ENCODE data around the gene HPCA.

HPCA gene

DNA sequence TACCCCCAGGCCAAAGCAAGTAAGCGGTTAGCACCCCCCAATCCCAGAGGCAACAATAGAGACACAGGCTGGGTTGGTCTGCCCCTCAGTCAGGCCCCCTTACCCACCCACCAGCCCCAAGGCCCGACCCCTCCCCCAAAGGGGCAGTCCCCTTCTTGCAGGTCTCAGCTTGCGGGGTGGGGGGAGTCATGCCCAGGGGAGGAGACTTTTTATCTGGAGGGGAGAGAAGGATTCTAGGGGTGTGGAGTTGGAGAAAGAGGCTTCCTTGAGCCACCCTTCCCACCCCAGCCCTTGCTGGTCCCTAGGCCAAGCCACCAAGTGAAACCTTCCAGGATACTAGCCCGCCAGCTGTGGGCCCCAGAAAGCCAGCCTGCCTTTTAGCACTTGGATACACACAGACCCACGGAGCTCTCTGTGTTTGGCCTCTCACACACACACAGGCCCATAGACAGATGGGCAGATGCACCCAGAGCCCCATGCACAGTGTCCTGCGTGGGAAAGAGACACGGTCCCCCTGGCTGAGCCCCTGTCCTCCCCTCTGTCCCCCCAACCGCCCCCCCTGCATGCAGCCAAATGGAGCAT, 7.8 kb downstream of the HPCA start:
- POLR2A ChIA-PET: no interaction called here
- H3K4me3 ChIP-seq (ENCODE audit: low read depth, low read length): no peak overlapping the region
- TF ChIP-seq, protein P1, sequence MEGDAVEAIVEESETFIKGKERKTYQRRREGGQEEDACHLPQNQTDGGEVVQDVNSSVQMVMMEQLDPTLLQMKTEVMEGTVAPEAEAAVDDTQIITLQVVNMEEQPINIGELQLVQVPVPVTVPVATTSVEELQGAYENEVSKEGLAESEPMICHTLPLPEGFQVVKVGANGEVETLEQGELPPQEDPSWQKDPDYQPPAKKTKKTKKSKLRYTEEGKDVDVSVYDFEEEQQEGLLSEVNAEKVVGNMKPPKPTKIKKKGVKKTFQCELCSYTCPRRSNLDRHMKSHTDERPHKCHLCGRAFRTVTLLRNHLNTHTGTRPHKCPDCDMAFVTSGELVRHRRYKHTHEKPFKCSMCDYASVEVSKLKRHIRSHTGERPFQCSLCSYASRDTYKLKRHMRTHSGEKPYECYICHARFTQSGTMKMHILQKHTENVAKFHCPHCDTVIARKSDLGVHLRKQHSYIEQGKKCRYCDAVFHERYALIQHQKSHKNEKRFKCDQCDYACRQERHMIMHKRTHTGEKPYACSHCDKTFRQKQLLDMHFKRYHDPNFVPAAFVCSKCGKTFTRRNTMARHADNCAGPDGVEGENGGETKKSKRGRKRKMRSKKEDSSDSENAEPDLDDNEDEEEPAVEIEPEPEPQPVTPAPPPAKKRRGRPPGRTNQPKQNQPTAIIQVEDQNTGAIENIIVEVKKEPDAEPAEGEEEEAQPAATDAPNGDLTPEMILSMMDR (IDR thresholded peaks at IDR 0.05; ENCODE audit: insufficient read depth, low read length, missing control alignments): no peak
- CTCF ChIA-PET: interaction anchor here (0.6 to 11.7 kb wide), 8 partner anchors 9 to 192 kb away, joined by 3 to 179 read pairs (median 5); partner anchors contain the start of gene FNDC5
- no peak for DNase-seq (ENCODE audit: low read depth, low spot score)

DNA sequence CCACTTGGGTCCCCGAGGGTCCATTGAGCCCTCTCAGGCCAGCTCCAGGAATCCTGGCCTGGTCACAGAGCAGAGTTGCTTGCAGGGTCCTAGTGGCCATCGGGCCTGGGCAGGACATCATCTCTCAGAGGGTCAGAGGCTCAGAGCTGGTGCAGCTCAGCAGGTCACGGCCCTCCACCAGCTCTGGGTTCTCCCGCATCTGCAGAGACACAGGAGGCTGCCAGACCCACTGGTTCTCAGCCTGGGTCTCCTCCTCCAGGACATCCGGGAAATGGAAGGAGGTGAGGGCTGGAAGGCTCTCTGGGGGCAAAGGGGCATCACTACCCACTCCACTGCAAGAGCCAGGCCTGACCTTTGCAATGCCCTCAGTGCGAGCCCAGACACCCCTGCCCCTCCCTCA, 8.4 kb downstream of the HPCA start:
- CTCF ChIA-PET: interaction anchor here (0.6 to 11.7 kb wide), 6 partner anchors 10 to 192 kb away, joined by 3 to 179 read pairs (median 5); partner anchors contain the start of gene FNDC5
- POLR2A ChIA-PET: no interaction called here
- TF ChIP-seq, protein P1 (IDR thresholded peaks at IDR 0.05; ENCODE audit: insufficient read depth, low read length, missing control alignments): no peak
- DNase-seq (ENCODE audit: low read depth, low spot score): no peak
- H3K4me3 ChIP-seq (ENCODE audit: low read depth, low read length): no peak overlapping the region

DNA sequence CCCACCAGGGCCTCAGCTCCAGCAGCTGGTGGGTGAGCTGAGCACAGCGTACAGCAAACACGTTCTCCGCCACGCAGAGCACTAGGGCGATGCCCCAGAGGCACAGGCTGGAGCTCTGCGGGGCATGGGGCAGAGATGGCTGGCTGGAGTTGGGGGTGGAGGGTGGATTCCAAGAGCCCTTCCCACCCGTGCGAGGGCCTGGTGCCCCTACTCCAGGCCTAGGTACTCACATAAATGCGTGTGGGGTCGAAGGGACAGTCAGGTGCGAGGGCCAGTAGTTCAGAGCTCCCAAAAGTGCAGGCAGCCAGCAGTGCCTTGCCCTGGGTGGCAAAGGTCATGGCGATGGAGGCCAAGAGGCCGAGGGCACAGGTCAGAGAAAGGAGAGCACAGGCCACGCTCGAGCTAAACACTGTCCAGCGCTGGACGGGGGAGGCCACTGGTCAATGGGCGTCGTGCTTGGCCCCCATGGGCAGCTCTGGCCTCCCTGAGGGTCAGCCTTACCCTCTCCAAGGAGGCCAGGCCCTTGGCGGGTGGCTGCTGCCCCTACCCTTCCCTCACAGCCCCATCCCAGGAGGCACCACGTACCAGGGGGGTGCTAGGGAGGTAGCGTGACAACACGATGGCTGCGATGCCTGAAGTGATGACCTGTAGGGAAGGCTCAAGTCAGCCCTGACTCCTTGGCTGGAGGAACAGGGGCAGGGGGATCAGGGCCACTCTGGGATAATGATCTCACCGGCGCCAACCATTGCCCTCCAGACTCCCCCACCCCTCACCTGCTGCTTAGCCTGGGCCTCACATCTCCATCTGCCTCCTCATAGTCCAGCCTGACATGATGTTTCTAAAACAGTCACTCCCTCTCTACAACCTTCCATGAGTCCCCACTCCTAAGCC, 9.3 kb downstream of the HPCA start:
- POLR2A ChIA-PET: no interaction called here
- CTCF ChIA-PET: interaction anchor here (1.0 to 11.7 kb wide), 4 partner anchors 11 to 191 kb away, joined by 3 to 179 read pairs (median 6); partner anchors contain the start of gene FNDC5
- no peak overlapping the region for H3K4me3 ChIP-seq (ENCODE audit: low read depth, low read length)
- no peak for DNase-seq (ENCODE audit: low read depth, low spot score)
- TF ChIP-seq, protein P1 (IDR thresholded peaks at IDR 0.05; ENCODE audit: insufficient read depth, low read length, missing control alignments): no peak

DNA sequence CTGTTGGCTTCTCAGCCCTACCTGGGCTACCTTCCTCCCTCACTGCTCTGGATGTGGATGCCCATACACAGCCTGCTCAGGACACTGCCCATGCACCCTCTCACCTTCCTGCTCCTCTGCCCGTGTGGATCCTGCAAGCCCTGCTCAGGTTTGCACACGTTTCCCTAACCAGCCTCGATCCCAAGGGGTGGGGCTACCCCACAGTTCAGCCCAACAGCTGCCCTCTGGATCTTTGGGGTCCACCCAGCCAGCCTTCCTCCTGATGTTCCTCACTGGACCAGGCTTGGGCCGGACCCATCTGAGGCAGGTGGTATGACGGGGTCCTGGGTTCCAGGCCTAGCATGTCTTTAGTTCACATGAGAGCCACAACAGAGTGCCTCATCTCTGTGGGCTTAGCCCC, 10.2 kb downstream of the HPCA start:
- no peak overlapping the region for H3K4me3 ChIP-seq (ENCODE audit: low read depth, low read length)
- POLR2A ChIA-PET: no interaction called here
- TF ChIP-seq, protein P1 (IDR thresholded peaks at IDR 0.05; ENCODE audit: insufficient read depth, low read length, missing control alignments): no peak
- CTCF ChIA-PET: interaction anchor here (1.0 to 4.6 kb wide), 5 partner anchors 9 to 160 kb away, joined by 3 to 29 read pairs (median 4); partner anchors contain the start of gene HPCA
- DNase-seq (ENCODE audit: low read depth, low spot score): no peak

DNA sequence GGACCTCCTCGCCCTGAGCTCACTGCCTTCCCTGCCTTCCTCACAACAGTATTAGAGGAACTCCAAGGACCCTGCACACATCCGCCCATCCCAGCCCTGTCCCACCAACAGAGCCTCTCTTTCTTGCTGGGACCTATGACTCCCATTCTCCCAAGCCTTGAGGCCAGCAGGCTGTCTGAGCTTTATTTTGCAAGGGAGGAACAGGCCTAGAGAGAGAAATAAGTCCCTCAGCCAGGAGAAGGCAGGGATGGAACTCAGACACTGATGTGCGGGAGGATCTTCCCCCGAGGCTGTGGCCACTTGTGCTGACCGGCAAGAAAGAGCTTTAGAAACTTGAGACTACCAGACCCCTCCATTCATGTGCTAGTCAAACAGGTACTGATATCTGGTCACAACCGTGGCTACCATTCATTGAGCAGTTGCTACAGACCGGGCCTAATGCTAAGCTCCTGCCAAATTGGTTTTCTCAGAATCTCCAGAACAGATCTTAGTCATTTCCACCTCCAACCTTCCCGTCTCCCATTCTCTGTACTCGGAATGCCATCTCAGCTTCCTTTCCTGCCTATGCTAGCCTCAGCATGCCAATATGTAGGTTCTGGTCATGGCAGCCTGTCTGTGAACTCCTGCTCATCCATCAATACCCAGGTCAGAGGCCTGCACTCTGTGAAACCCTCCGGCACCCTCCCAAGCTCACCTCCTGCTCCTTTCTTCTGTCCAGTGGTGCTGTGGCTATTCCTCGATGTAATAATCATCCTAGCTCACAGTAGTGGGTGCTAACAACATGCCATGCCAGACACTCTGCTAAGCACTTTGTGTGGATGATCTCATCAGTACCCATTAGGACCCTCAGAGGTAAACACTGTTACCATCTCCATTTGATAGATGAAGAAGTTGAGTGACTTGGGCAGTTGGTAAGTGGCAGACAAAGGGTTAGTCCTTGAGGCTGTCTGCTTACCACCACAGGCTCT, 11.1 kb downstream of the HPCA start:
- H3K4me3 ChIP-seq (ENCODE audit: low read depth, low read length): no peak overlapping the region
- POLR2A ChIA-PET: no interaction called here
- CTCF ChIA-PET: interaction anchor here (0.8 to 4.6 kb wide), 8 partner anchors 10 to 189 kb away, joined by 3 to 29 read pairs (median 4); partner anchors contain the start of gene HPCA
- no peak for DNase-seq (ENCODE audit: low read depth, low spot score)
- TF ChIP-seq, protein P1 (IDR thresholded peaks at IDR 0.05; ENCODE audit: insufficient read depth, low read length, missing control alignments): no peak
